HUES48 (cell line): ENCODE results near the gene FAM151A.

Experiments
- H3K27ac ChIP-seq: one replicate; pipeline ENCODE4 v1.7.0; 2013; ENCODE audit warnings: low read depth, low read length, inconsistent platforms
- H3K27me3 ChIP-seq: 2 replicates; pipeline ENCODE4 v1.6.1; 2013; ENCODE audit warnings: mild to moderate bottlenecking, low read length; ENCODE audit not compliant: control insufficient read depth, insufficient read depth
- H3K36me3 ChIP-seq: 2 replicates; pipeline ENCODE4 v1.6.1; 2013; ENCODE audit warnings: low read length; ENCODE audit not compliant: control insufficient read depth, insufficient read depth
- H3K4me1 ChIP-seq: 2 replicates; pipeline ENCODE4 v1.6.1; 2013; ENCODE audit warnings: mild to moderate bottlenecking, low read length; ENCODE audit not compliant: control insufficient read depth, insufficient read depth
- H3K4me3 ChIP-seq: 2 replicates; pipeline ENCODE4 v1.5.1; 2013; ENCODE audit warnings: mild to moderate bottlenecking, low read depth, low read length
- H3K9ac ChIP-seq: 2 replicates; pipeline ENCODE4 v1.6.1; 2013; ENCODE audit warnings: mild to moderate bottlenecking, low read depth, low read length, moderate library complexity
- H3K9me3 ChIP-seq: 2 replicates; pipeline ENCODE4 v1.6.1; 2013; ENCODE audit warnings: low read length; ENCODE audit not compliant: control insufficient read depth, insufficient read depth

Gene FAM151A

GRCh38 chr1:54572542-54572850, 50.8 kb downstream of the FAM151A start:
- no peak overlapping the region for H3K27ac ChIP-seq
- no peak overlapping the region for H3K9ac ChIP-seq
- no peaks in the 10 kb centered on the region for H3K36me3 ChIP-seq
- H3K9me3 ChIP-seq, result no peaks in the 10 kb centered on the region
- H3K4me3 ChIP-seq, result no peak overlapping the region
- no peaks in the 10 kb centered on the region for H3K27me3 ChIP-seq
- peaks cover 33% of the 10 kb centered on the region for H3K4me1 ChIP-seq

GRCh38 chr1:54571803-54572541, 51.4 kb downstream of the FAM151A start:
- peaks cover 33% of the 10 kb centered on the region for H3K4me1 ChIP-seq
- H3K9ac ChIP-seq, result no peak overlapping the region
- H3K4me3 ChIP-seq, result no peak overlapping the region
- no peaks in the 10 kb centered on the region for H3K27me3 ChIP-seq
- H3K9me3 ChIP-seq, result no peaks in the 10 kb centered on the region
- H3K27ac ChIP-seq, result peak overlapping the region; percentile 54
- H3K36me3 ChIP-seq, result no peaks in the 10 kb centered on the region

- Histone ChIP-seq H3K27me3 (no peaks in the 10 kb centered on the region), H3K4me3 (no peak overlapping the region), H3K36me3 (no peaks in the 10 kb centered on the region), H3K9ac (no peak overlapping the region), H3K27ac (peak overlapping the region; percentile 52), H3K9me3 (no peaks in the 10 kb centered on the region), H3K4me1 (peaks cover 33% of the 10 kb centered on the region)
Observed at GRCh38 chr1:54571326-54571725, 52.0 kb downstream of the FAM151A start.

GRCh38 chr1:54570161-54570560, 53.2 kb downstream of the FAM151A start:
- H3K4me1 ChIP-seq, result peaks cover 28% of the 10 kb centered on the region
- no peak overlapping the region for H3K9ac ChIP-seq
- no peak overlapping the region for H3K4me3 ChIP-seq
- H3K36me3 ChIP-seq, result no peaks in the 10 kb centered on the region
- peak overlapping the region; percentile 71 for H3K27ac ChIP-seq
- no peaks in the 10 kb centered on the region for H3K27me3 ChIP-seq
- H3K9me3 ChIP-seq, result no peaks in the 10 kb centered on the region

- Histone ChIP-seq H3K36me3 (no peaks in the 10 kb centered on the region), H3K9ac (no peak overlapping the region), H3K27me3 (no peaks in the 10 kb centered on the region), H3K4me1 (peaks cover 29% of the 10 kb centered on the region), H3K27ac (peak overlapping the region; percentile 71), H3K9me3 (no peaks in the 10 kb centered on the region), H3K4me3 (no peak overlapping the region)
Observed at GRCh38 chr1:54569339-54569738, 54.0 kb downstream of the FAM151A start.

- H3K27me3 ChIP-seq, result no peaks in the 10 kb centered on the region
- no peak overlapping the region for H3K4me3 ChIP-seq
- H3K9me3 ChIP-seq, result no peaks in the 10 kb centered on the region
- no peaks in the 10 kb centered on the region for H3K36me3 ChIP-seq
- no peak overlapping the region for H3K27ac ChIP-seq
- H3K9ac ChIP-seq, result no peak overlapping the region
- H3K4me1 ChIP-seq, result peaks cover 31% of the 10 kb centered on the region
Observed at GRCh38 chr1:54567961-54568360, 55.4 kb downstream of the FAM151A start.

GRCh38 chr1:54566438-54567141, 56.7 kb downstream of the FAM151A start:
- H3K4me1 ChIP-seq, result peaks cover 23% of the 10 kb centered on the region

GRCh38 chr1:54565113-54565501, 58.2 kb downstream of the FAM151A start:
- no peaks in the 10 kb centered on the region for H3K9me3 ChIP-seq
- no peaks in the 10 kb centered on the region for H3K36me3 ChIP-seq
- no peak overlapping the region for H3K27ac ChIP-seq
- no peak overlapping the region for H3K9ac ChIP-seq
- H3K27me3 ChIP-seq, result no peaks in the 10 kb centered on the region
- peaks cover 15% of the 10 kb centered on the region for H3K4me1 ChIP-seq
- no peak overlapping the region for H3K4me3 ChIP-seq

More at GRCh38 chr1:54566438-54567141, 56.7 kb downstream of the FAM151A start:
- Histone ChIP-seq H3K27ac (no peak overlapping the region), H3K4me3 (no peak overlapping the region), H3K9ac (no peak overlapping the region), H3K27me3 (no peaks in the 10 kb centered on the region), H3K9me3 (no peaks in the 10 kb centered on the region), H3K36me3 (no peaks in the 10 kb centered on the region)

GRCh38 chr1:54564312-54565112, 58.8 kb downstream of the FAM151A start:
- Histone ChIP-seq H3K36me3 (no peaks in the 10 kb centered on the region), H3K9me3 (no peaks in the 10 kb centered on the region), H3K27ac (no peak overlapping the region), H3K9ac (no peak overlapping the region), H3K27me3 (no peaks in the 10 kb centered on the region), H3K4me3 (no peak overlapping the region), H3K4me1 (peaks cover 9% of the 10 kb centered on the region)

GRCh38 chr1:54559771-54560231, 63.5 kb downstream of the FAM151A start:
- H3K27ac ChIP-seq, result no peak overlapping the region
- no peak overlapping the region for H3K4me3 ChIP-seq
- H3K9me3 ChIP-seq, result no peaks in the 10 kb centered on the region
- no peaks in the 10 kb centered on the region for H3K36me3 ChIP-seq
- no peak overlapping the region for H3K9ac ChIP-seq
- H3K27me3 ChIP-seq, result no peaks in the 10 kb centered on the region
- peaks cover 5% of the 10 kb centered on the region; the same call in 1 of the 2 replicates for H3K4me1 ChIP-seq
